GM19467 (cell line): ENCODE results near the gene CHRNA4.
"Not testable (repeated sequence)": the region's sequence is repeated elsewhere in the genome, so short reads cannot be mapped to it uniquely, and the experiment has no call there.

Experiments
- ATAC-seq: cut with Tn5 transposase; IDR thresholded peaks from one replicate; pipeline ENCODE4 v1.9.1; 2021; ENCODE audit warnings: mild to moderate bottlenecking, moderate library complexity; ENCODE audit not compliant: unreplicated experiment

The CHRNA4 gene

DNA sequence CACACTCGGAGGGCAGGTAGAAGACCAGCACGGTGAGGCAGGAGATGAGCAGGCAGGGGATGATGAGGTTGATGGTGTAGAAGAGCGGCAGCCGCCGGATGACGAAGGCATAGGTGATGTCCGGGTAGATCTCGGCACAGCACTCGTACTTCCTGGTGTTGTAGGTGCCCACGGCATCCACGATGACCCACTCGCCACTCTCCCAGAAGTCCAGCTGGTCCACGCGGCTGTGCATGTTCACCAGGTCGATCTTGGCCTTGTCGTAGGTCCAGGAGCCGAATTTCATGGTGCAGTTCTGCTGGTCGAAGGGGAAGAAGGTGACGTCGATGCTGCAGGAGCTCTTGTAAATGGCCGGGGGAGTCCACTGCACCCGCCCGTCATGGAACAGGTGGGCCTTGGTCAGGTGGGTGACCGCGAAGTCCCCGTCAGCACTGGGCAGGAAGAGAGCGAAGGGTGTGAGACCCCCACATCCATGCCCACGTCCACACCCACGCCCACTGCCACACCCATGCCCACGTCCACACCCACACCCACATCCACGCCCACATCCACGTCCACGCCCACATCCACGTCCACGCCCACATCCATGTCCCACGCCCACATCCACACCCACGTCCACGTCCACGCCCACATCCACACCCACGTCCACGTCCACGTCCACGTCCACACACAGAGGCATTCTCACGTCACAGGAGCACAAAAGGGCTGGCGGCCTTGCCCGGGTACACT lies 10.4 kb downstream of the CHRNA4 start:
- no peak for ATAC-seq

DNA sequence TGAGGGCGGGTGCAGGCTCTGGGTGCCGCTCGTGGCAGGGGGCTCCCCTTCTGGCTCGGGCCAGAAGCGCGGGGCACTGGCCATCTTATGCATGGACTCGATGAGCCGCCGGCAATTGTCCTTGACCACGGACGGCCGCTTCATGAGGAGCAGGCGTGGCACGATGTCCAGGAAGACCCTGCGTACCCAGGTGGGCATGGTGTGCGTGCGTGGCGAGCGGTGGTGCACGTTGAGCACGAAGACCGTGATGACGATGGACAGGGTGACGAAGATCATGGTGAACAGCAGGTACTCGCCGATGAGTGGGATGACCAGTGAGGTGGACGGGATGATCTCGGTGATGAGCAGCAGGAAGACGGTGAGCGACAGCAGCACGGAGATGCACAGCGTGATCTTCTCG lies 11.0 kb downstream of the CHRNA4 start:
- no peak for ATAC-seq

DNA sequence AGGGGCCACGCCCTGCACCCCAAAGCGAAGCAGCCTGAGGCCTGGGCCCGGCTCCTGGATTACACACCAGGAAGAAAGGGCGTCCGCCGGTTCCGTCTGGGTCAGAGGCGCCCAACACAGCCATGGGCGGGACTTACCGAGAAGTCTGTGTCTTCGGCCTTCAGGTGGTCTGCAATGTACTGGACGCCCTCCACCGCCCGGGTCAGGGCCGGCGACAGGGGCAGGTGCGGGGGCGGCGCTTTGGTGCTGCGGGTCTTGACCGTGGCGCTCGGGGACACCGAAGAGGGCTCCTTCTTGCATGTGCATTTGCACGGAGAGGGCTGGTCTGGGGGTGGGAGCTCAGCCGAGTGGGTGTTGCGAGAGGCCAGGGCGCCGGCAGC lies 11.6 kb downstream of the CHRNA4 start:
- ATAC-seq: no peak

DNA sequence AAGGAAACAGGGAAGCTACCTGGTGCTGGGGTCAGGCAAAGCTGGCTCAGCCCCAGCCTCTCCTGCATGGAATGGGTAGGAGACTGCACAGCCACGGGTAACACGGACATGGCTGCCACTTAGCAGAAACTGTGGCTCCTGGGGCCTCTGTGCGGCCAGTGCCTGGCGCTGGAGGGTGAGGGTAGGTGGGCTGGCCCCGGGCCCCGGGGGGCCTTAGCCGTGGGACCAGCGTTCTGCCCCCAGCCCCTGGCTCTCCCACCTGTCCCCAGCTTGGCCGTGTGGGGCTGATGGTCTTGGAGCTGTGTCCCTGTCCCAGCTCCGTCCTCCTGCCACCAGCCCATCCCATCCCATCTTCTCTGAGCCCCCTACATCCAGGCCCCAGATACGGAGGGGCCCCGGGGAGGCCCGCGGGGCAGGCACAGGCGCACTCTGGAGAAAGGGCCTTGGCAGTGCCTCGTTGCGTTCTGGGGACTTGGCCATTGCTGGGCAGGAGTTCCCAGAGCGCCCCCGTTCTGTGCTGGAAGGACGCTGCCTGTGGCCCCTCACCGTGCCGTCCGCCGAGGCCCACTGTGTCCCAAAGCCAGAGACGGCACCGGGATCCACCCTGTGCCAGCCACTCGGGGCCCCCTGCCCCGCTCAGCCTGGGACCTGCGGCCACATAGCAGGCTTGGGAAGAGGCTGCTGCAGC lies 12.2 kb downstream of the CHRNA4 start:
- ATAC-seq: no peak

DNA sequence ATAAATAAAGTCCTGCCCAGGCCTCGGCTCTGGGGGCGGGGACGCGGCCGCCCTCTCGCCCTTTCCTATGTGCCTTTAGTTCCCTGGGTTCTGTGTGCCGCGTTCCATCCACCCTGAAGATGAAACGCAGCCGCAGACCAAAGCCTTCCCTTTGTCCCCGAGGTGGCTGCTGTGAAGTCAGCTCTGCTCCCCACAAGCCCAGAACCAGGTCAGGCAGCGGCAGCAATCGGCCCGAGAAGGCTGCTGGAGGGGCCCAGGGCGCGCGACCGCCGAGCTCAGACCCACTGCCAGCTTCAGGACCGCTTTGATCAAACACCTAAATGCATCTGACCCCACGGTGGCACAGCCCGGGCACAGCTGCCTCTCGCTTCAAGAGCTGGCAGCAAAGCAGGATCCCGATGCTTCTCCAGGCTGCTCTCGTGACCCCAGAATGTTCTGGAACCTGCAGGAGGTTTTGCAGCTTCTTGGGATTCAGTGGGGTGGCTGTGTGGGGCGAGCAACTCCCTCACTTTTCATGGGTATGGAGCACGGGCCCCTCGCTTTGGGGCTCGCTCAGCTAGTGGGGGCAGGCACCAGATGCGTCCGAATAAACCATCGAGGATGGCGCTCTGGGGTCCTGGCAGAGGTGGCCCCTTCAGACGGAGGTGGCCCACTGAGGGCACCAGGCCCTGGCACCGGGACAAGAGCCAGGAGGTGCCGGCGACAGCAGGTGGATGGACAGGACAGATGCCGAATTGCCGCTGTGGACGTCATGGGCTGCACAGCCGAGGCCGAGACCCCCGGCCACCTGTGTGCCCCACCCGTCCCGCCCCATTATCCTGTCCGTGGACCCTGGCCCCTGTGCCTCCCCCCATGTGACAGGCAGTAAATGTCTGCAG lies 13.0 kb downstream of the CHRNA4 start:
- ATAC-seq: no peak

DNA sequence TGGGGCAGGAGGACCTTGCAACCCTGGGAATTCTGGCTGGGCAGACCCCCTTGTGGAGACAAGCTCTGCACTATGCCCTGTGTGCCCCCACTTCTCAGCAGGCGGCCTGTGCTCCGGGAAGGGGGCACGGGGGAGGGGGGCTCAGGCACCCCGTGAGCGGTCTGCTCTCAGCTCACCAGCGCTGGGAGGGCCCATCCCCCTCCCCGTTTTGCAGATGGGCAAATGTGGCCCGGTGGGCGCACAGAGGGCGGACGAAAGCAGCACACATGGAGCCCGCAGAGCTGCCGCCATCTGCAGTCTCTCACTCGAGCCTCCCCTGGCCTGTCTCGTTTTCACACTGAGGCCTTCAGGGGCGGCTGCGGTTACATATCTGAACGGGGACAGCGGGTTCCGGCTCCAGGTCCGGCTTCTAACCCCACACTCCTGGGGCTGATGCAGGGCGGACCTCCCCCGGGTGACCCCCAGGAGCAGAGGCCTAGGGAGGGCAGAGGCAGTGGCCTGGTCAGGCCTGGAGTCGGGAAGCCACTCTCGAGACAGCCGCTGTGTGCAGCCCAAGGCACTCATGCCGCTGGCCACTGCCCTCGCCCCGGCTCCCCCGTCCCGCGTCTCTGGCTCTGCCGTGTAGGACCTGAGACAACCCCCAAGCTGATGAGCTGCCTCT lies 13.9 kb downstream of the CHRNA4 start:
- ATAC-seq: no peak

DNA sequence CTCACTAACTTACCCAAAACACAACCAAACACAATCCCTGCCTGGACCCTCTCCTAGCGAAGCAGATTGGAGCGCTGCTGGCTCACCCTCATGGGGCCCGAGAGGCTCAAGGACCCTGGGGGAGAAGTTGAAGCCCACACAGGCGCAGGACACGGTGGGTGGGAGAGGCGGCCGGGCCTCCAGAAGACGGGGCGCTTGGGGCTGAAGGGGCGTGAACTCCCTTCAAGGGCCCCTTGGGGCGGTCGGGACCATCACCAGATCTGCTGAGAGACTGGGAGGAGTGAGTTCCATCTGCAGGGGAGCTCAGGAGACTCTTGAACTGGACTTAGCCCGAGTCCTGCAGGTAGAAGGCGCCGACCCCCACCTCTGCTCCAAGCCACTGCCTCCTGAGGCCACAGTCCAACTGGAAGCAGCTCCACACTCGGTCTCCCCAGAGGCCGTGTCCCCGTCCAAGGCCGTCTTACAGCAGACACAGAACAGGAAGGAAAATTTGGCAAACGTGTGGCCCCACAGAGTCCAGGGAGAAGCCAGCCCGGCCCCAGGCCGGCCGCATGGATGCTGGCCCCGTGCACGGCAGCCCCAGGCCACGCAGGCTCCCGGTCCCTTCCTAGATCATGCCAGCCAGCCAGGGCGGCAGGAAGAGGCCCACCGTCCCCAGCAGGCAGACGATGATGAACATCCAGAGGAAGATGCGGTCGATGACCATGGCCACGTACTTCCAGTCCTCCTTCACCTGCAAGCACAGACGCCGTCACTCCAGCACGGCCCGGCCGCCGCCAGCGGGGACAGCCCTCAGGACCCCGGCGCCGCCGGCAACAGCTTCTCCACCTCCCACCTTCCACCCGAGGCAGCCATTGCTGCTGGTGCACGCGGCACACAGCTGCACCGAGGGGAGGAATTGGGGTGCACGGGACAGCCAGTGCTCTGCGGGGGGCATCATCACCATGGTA lies 14.7 kb downstream of the CHRNA4 start:
- ATAC-seq: no peak

DNA sequence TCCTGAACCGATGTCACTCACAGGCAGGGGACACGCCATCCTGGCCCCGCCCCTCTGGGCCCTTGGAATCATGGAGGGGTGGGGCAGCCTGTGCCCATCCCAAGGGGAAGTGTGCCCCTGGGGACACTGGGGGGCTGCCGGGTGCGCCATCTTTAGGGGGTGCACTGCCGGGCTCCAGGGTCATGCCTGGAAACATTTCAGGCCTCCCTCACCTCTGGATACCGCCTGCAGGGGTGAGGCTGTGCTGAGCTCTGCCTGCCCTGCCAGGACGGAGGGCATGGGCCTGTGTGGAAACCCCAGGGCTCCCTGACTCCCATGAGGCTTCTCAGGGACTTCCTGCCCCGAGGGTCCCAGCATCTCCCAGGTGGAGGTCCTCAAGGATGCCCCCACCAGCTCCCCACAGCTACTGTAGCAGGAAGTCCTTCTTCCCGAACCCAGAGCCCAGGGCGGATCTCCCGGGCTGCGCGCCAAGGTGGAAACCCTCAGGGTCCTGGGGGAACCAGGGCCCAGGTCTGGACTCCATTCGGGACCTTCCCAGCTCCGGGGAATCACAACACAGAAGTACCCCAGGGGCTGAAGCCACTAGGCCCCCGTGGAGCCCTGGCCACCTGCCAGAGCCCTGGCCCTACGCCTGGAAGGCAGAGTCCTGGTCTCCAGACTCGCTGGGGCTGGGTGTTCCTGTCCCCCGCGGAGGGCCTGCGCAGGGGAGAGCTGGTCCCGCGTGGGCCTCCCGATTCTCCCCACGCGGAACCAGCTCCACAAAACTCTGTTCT lies 15.6 kb downstream of the CHRNA4 start:
- no peak for ATAC-seq

DNA sequence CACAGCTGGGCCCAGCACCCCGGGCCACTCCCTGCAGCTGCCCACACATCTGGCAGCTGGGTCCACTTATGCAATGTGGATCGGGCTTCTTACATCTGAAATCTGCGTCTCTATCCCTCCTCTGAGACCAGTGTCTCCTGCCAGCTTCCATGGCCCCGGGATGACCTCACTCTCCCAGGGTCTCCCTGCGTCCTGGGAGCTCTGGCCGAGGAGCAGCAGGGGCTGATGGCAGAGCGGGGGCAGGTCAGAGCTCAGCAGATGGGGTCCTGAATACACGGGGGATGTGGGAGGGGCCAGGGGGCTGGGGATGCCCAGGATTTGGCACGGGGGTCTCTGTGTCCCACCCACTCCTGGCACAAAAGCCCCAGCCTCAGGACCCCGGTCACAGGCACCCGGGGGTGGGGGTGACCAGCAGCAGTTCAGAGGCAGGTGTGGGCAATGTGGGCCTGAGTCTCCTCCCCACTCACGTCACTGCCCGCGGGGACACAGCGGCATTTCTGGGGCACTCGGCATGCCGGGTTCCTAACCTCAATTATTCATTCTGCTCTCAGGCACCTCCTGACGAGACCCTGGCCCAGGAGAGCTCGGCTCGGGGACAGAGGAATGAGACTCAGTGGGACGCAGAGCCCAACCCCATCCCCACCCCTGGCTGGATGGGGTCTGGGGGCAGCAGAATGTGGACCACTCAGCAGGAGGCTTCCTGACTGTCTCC lies 16.4 kb downstream of the CHRNA4 start:
- no peak for ATAC-seq

DNA sequence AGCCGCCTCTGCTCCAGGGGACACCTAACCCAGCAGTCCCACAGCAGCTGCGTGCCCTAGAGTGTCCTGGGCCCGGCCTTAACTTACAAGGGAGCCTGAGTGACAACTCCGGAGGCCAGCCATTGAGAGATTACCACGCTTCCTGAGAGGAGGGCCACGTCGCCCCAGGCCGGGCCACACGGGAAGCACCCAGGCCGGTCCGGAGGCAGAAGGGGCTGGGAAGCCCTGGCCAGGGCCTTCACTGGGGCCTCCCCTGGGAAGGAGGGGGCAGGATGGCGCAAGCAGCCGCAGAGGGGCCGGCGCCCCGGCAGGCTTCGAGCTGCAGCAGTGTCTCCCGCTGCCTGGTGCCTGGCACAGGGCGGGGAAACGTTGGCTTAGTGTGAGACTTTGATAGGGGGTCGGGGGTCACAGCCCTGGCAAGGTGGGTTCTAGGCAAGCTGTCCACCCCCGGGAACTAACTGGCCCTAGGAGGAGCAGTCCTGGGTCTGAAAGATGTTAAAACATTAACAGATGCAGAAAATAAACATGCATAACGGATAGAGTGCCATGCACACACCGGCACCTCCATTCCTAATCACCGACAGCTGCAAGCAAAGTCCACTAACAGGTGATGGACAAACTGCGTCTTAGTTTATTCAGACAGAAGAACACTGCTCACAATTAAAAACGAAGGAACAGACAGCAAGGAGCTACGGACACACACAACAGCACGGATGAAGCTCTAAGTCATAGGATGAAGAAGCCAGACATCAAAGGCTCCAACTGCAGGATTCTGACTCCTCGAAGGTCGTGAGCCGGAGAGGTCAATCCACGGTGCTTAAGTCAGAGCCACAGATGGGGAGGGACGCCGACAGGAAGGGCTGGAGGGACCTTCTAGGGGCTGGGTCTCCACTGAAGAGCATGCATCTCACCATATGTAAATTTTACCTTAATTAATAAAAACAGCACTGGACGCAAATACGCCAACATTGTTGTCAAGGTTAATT lies 17.4 kb downstream of the CHRNA4 start:
- no peak for ATAC-seq

DNA sequence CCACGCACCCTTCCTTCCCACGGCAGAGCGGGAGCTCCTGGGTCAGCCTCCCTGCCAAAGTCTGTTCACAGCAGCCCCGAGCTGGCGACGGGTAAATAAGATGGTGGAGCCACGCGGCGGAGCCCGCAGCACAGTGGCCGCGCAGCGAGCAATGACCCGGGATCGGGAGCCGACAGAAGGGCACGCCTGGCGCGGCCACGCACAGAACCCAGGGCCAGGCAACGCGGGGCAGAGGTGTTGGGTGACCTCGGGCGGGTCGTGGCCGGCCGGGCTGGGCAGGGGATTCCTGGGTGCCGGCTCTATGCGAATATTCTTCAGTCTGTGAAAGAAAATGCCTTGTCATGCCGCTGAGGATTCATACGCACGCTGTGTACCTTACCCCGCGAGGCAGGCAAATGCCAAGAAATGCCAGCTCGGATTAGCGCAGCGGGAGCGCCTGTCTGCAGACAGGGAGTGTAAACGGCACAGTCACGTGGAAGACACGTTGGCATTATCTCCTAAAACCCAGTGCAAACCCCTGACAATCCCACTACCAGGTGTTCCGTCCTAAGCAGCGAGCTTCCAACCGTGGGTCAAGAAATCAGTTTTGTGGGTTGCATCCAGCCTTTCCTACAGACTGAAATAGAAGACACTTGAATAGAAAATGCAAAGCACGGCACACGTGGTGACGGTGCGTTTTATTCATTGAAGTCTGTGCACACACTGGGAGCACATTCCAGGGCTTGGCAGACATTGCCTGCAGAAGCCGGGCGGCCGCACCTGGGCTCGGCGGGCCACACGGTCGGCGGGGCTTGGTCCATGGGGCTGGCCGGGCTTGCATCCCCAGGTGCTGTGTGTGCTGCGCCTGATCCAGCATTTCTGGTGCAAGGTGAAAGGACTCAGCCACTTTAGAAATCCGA lies 18.3 kb downstream of the CHRNA4 start:
- no peak for ATAC-seq

DNA sequence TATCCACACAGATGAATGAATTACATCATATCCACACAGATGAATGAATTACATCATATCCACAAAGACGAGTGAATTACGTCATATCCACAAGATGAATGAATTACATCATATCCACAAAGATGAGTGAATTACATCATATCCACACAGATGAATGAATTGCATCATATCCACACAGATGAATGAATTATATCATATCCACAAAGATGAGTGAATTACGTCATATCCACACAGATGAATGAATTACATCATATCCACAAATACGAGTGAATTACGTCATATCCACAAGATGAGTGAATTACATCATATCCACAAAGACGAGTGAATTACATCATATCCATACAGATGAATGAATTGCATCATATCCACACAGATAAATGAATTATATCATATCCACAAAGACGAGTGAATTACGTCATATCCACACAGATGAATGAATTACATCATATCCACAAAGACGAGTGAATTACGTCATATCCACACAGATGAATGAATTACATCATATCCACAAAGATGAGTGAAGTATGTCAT lies 20.9 kb downstream of the CHRNA4 start:
- ATAC-seq: not testable (repeated sequence)

DNA sequence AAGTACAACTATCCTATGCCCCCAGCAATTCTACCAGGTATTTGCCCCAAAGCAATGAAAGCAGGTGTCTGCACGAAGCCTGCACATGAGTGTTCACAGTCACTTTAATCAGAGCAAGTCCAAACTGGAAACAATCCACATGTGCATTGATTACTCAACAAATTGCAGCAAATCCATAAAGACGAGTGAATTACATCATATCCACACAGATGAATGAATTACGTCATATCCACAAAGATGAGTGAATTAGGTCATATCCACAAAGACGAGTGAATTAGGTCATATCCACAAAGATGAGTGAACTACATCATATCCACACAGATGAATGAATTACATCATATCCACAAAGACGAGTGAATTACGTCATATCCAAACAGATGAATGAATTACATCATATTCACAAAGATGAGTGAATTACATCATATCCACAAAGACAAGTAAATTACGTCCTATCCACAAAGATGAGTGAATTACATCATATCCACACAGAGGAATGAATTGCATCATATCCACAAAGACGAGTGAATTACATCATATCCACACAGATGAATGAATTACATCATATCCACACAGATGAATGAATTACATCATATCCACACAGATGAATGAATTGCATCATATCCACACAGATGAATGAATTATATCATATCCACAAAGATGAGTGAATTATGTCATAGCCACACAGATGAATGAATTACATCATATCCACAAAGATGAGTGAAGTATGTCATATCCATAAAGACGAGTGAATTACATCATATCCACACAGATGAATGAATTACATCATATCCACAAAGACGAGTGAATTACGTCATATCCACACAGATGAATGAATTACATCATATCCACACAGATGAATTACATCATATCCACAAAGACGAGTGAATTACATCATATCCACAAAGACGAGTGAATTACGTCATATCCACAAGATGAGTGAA lies 21.7 kb downstream of the CHRNA4 start:
- not testable (repeated sequence) for ATAC-seq

DNA sequence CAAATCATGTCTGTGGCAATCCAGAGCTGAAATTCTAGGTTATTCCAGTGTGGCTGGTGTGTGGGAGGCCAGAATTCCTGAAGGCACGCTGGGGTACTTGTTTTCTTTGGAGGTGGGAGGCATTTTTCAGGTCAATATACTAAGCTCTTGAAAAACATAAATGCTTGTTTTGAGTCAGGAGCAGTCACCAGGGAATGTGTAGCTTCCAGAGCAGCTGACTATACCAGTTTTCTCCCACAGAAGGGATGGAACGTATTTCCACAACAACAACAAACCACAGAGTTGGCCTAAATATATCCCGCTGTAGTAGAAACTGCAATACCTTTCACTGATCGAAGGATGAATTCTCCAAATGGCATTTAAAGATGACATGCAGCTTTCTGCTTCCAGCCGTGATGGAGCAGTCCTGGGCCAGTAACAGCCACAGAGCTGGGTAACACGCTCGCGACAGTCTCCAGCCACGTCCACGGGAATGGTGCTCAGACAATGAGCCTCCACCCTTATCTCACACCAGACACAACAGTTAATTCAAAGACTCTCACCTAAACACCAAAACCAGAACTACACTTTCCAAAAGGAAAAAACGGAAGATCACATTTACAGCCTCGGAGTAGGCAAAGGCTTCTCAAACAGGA lies 23.2 kb downstream of the CHRNA4 start:
- no peak for ATAC-seq
